Measurements from ENCODE around the gene IL1RAPL1. TPM values are rescaled to one million over a fixed set of nuclear protein-coding genes. Genes with fewer than 3 reads are reported as not detected.

Gene IL1RAPL1
- total RNA-seq, 4 donors from 2014 or later, result 0.16 to 0.46 TPM; not detected in 2

DNA sequence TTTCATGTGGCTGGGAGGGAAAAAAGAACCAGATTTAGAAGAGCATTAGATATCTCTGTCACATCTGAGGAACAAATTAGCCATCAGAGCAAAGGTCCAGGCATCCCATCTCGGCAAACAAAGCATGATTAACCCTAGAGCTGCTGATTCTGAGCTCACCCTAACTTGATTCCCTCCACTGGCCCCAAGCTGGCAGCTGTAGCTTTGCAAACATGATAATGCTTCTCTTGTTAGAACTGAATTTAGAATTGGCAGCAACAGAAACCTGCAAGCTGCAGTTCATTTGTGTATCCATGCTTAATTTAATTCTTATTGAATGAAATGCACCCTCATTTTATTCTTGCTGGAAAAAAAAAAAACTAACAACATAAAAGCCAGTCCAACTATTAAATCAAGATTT lies 289.2 kb downstream of the IL1RAPL1 start:
- DNase-seq, result no peak
- H3K9me3 ChIP-seq, result no peaks in the 10 kb centered on the region
- in situ Hi-C loops (cut with MboI; ENCODE audit: low sequenced_read_pairs in 4 of 4) (no loop called here), intact Hi-C loops (cut with DNase I; ENCODE audit: low total_unique reads) (no loop called here)
- peak overlapping the region in 2 of 4 donors; percentile 31 to 43 for H3K27ac ChIP-seq
- no peak for TF ChIP-seq POLR2A (IDR thresholded peaks at IDR 0.05)
- TF ChIP-seq, protein P1, sequence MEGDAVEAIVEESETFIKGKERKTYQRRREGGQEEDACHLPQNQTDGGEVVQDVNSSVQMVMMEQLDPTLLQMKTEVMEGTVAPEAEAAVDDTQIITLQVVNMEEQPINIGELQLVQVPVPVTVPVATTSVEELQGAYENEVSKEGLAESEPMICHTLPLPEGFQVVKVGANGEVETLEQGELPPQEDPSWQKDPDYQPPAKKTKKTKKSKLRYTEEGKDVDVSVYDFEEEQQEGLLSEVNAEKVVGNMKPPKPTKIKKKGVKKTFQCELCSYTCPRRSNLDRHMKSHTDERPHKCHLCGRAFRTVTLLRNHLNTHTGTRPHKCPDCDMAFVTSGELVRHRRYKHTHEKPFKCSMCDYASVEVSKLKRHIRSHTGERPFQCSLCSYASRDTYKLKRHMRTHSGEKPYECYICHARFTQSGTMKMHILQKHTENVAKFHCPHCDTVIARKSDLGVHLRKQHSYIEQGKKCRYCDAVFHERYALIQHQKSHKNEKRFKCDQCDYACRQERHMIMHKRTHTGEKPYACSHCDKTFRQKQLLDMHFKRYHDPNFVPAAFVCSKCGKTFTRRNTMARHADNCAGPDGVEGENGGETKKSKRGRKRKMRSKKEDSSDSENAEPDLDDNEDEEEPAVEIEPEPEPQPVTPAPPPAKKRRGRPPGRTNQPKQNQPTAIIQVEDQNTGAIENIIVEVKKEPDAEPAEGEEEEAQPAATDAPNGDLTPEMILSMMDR (IDR thresholded peaks at IDR 0.05 in 4 of 5, conservative IDR thresholded peaks at IDR 0.05 in 1 of 5), result no peak
- peaks cover 0 to 7% of the 10 kb centered on the region in 2 donors for H3K4me1 ChIP-seq
- H3K4me3 ChIP-seq, result no peak overlapping the region
- H3K36me3 ChIP-seq, result no peaks in the 10 kb centered on the region
- no peak for ATAC-seq
- no peaks in the 10 kb centered on the region for H3K27me3 ChIP-seq

DNA sequence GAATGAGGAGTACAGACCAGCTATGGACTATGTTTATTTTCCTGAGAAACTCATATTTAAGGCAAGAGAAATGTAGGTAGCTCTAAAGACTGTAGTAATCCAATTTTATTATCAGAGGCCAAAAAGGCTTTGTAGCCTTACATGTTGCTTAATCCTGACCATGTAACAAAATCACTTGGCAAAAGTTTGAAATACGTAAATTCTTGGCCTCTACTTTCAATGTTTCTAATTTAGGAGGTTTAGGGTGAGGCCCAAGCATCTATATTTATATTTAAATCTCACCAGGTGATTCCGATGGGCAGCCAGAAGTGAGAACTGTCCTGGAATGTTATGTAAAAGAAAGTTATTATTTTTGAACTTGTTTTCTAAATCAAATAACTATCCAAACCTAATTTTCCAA lies 289.7 kb downstream of the IL1RAPL1 start:
- peak overlapping the region in 3 of 4 donors; percentile 31 to 43 (median 31) for H3K27ac ChIP-seq
- in situ Hi-C loops (cut with MboI; ENCODE audit: low sequenced_read_pairs in 4 of 4) (no loop called here), intact Hi-C loops (cut with DNase I; ENCODE audit: low total_unique reads) (no loop called here)
- ATAC-seq (peak; percentile 39 to 61), DNase-seq (no peak)
- TF ChIP-seq POLR2A (IDR thresholded peaks at IDR 0.05), result no peak
- TF ChIP-seq, protein P1 (IDR thresholded peaks at IDR 0.05 in 4 of 5, conservative IDR thresholded peaks at IDR 0.05 in 1 of 5), result no peak
- no peaks in the 10 kb centered on the region for H3K36me3 ChIP-seq
- peaks cover 0 to 7% of the 10 kb centered on the region in 2 donors for H3K4me1 ChIP-seq
- H3K9me3 ChIP-seq, result no peaks in the 10 kb centered on the region
- no peaks in the 10 kb centered on the region for H3K27me3 ChIP-seq
- no peak overlapping the region for H3K4me3 ChIP-seq

DNA sequence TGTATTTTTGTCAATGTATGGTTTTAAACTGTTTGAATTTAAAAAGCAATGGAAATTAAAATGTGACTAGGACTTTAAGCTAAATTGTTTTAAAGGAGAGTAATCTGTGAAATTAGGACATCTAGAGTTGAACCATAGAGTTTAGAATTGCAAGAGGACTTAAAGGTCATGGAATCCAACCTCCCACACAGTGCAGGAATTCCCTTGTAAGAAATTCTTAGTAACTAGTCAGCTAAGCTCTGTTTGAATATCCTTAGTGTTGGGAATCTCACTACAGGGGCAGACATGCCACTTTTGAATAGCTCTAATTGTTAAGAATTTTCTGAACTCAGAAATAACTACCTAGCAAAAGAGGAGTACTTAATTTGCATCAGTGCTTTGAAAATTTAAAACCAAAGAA lies 292.9 kb downstream of the IL1RAPL1 start:
- DNase-seq (no peak), ATAC-seq (no peak)
- H3K27me3 ChIP-seq, result no peaks in the 10 kb centered on the region
- H3K4me1 ChIP-seq, result peaks cover 0 to 7% of the 10 kb centered on the region in 2 donors
- H3K36me3 ChIP-seq, result no peaks in the 10 kb centered on the region
- no peak overlapping the region for H3K4me3 ChIP-seq
- intact Hi-C loops (cut with DNase I; ENCODE audit: low total_unique reads) (no loop called here), in situ Hi-C loops (cut with MboI; ENCODE audit: low sequenced_read_pairs in 4 of 4) (no loop called here)
- H3K9me3 ChIP-seq, result no peaks in the 10 kb centered on the region
- H3K27ac ChIP-seq, result no peak overlapping the region
- TF ChIP-seq, protein P1 (IDR thresholded peaks at IDR 0.05 in 4 of 5, conservative IDR thresholded peaks at IDR 0.05 in 1 of 5), result no peak
- TF ChIP-seq POLR2A (IDR thresholded peaks at IDR 0.05), result no peak

DNA sequence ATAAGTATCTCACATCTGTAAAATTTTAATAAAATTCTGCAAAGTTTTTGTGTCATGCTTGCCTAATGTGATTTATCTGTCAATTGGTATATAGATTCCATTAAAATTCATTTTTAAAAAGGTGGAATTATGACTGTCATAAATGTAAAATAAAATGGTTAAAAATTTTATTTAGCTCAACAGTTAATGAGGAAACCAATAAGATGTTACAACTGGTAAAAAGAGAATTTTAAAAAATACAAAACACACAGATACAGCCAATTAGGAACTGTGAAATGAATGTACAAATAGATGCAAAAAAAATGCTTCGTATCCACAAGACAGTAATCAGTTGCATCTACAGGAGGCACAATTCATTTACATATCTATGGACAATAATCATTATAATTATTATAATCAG lies 297.6 kb downstream of the IL1RAPL1 start:
- Histone ChIP-seq H3K4me3 (no peak overlapping the region), H3K27me3 (no peaks in the 10 kb centered on the region), H3K27ac (no peak overlapping the region), H3K36me3 (no peaks in the 10 kb centered on the region), H3K4me1 (no peaks in the 10 kb centered on the region), H3K9me3 (no peaks in the 10 kb centered on the region)
- no peak for ATAC-seq
- in situ Hi-C loops (cut with MboI; ENCODE audit: low sequenced_read_pairs in 4 of 4), result no loop called here
- no peak for DNase-seq
- intact Hi-C loops (cut with DNase I; ENCODE audit: low total_unique reads), result no loop called here
- no peak for TF ChIP-seq POLR2A (IDR thresholded peaks at IDR 0.05)
- TF ChIP-seq, protein P1 (IDR thresholded peaks at IDR 0.05 in 4 of 5, conservative IDR thresholded peaks at IDR 0.05 in 1 of 5), result no peak

DNA sequence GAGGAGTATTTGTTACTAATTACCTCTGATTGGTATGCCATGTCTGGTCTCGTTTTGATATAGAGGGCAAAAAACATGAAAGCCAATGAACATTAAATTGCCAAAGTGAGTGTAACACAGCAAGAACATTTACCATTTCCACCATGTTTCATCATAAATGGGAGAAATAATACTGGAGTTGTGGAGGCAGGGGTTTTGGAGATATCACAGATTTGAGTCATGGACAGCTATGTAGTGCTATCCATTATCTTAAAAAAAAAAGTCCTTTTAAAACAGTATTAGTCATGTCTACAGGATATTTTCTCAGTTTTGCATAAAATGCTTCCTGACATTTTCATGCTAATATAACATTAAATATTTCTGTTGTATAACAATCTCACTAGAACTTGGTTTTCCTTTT lies 301.2 kb downstream of the IL1RAPL1 start:
- ATAC-seq, result no peak
- Histone ChIP-seq H3K36me3 (no peaks in the 10 kb centered on the region), H3K27ac (no peak overlapping the region), H3K9me3 (no peaks in the 10 kb centered on the region), H3K4me3 (no peak overlapping the region), H3K27me3 (no peaks in the 10 kb centered on the region), H3K4me1 (no peaks in the 10 kb centered on the region)
- TF ChIP-seq, protein P1 (IDR thresholded peaks at IDR 0.05 in 4 of 5, conservative IDR thresholded peaks at IDR 0.05 in 1 of 5), result no peak
- TF ChIP-seq POLR2A (IDR thresholded peaks at IDR 0.05), result no peak
- in situ Hi-C loops (cut with MboI; ENCODE audit: low sequenced_read_pairs in 4 of 4) (no loop called here), intact Hi-C loops (cut with DNase I; ENCODE audit: low total_unique reads) (no loop called here)
- DNase-seq, result no peak

Measured in gastrocnemius medialis (tissue), 4 donors.